ENCODE measurements around the gene GRAPL. TPM values are rescaled to one million over a fixed set of nuclear protein-coding genes. Genes with fewer than 3 reads are reported as not detected.
"Not testable (repeated sequence)": the region's sequence is repeated elsewhere in the genome, so short reads cannot be mapped to it uniquely, and the experiment has no call there.

Gene GRAPL
- total RNA-seq, 4 donors from 2014 or later: 1.5 to 2.1 (median 1.7) TPM; not detected in 1

- H3K4me3 ChIP-seq; H3K27ac ChIP-seq (replicated peaks in 1 of 4); H3K4me1 ChIP-seq; H3K27me3 ChIP-seq; H3K9me3 ChIP-seq; H3K36me3 ChIP-seq; DNase-seq (ENCODE audit: extremely low spot score); intact Hi-C loops (cut with DNase I): not testable (repeated sequence)
- no CpG with 5 or more reads among the region's 13 CpGs for WGBS
Measured at GRCh38 chr17:19161308-19162107, 34.1 kb downstream of the GRAPL start.

- H3K27ac ChIP-seq (replicated peaks in 1 of 4); DNase-seq (ENCODE audit: extremely low spot score); H3K4me3 ChIP-seq; H3K4me1 ChIP-seq; H3K27me3 ChIP-seq; intact Hi-C loops (cut with DNase I); H3K9me3 ChIP-seq; H3K36me3 ChIP-seq: not testable (repeated sequence)
- whole genome bisulfite sequencing: no CpG with 5 or more reads among the region's 71 CpGs
Measured at GRCh38 chr17:19162384-19163216, 35.2 kb downstream of the GRAPL start.

- DNase-seq (ENCODE audit: extremely low spot score); H3K9me3 ChIP-seq; H3K4me3 ChIP-seq; intact Hi-C loops (cut with DNase I); H3K36me3 ChIP-seq; H3K27ac ChIP-seq (replicated peaks in 1 of 4); H3K27me3 ChIP-seq; H3K4me1 ChIP-seq: not testable (repeated sequence)
- no CpG with 5 or more reads among the region's 3 CpGs for WGBS
Measured at GRCh38 chr17:19174422-19174821, 47.0 kb downstream of the GRAPL start.

GRCh38 chr17:19175410-19175809 lies 48.0 kb downstream of the GRAPL start:
- H3K27ac ChIP-seq (replicated peaks in 1 of 4); intact Hi-C loops (cut with DNase I); H3K36me3 ChIP-seq; H3K4me1 ChIP-seq; H3K4me3 ChIP-seq; H3K27me3 ChIP-seq; H3K9me3 ChIP-seq; DNase-seq (ENCODE audit: extremely low spot score): not testable (repeated sequence)
- WGBS: no CpG with 5 or more reads among the region's 20 CpGs

- H3K27ac ChIP-seq (replicated peaks in 1 of 4); H3K27me3 ChIP-seq; H3K9me3 ChIP-seq; H3K4me3 ChIP-seq; H3K36me3 ChIP-seq; DNase-seq (ENCODE audit: extremely low spot score); intact Hi-C loops (cut with DNase I); H3K4me1 ChIP-seq: not testable (repeated sequence)
- WGBS: no CpG with 5 or more reads among the region's 33 CpGs
Measured at GRCh38 chr17:19181040-19181875, 53.9 kb downstream of the GRAPL start.

- H3K27me3 ChIP-seq; DNase-seq (ENCODE audit: extremely low spot score); H3K9me3 ChIP-seq; H3K36me3 ChIP-seq; H3K4me3 ChIP-seq; H3K4me1 ChIP-seq; intact Hi-C loops (cut with DNase I): not testable (repeated sequence)
- no CpG with 5 or more reads among the region's 62 CpGs for WGBS
- peak overlapping the region in 1 of 4 donors; percentile 65 for H3K27ac ChIP-seq (replicated peaks in 1 of 4)
- TF ChIP-seq POLR2AphosphoS5 (IDR thresholded peaks at IDR 0.05): peak in 1 of 2 donors; percentile 96
Measured at GRCh38 chr17:19187883-19188869, 60.8 kb downstream of the GRAPL start.

GRCh38 chr17:19188870-19189708 lies 61.7 kb downstream of the GRAPL start:
- WGBS: no CpG with 5 or more reads among the region's 39 CpGs
- not testable (repeated sequence) for DNase-seq (ENCODE audit: extremely low spot score)

GRCh38 chr17:19189781-19190405 lies 62.5 kb downstream of the GRAPL start:
- intact Hi-C loops (cut with DNase I); H3K36me3 ChIP-seq; H3K27ac ChIP-seq (replicated peaks in 1 of 4); H3K9me3 ChIP-seq; DNase-seq (ENCODE audit: extremely low spot score); H3K4me3 ChIP-seq; H3K27me3 ChIP-seq; H3K4me1 ChIP-seq: not testable (repeated sequence)
- WGBS: no CpG with 5 or more reads among the region's 36 CpGs

More at GRCh38 chr17:19188870-19189708, 61.7 kb downstream of the GRAPL start:
- intact Hi-C loops (cut with DNase I); H3K27me3 ChIP-seq; H3K9me3 ChIP-seq; H3K4me1 ChIP-seq; H3K4me3 ChIP-seq; H3K27ac ChIP-seq (replicated peaks in 1 of 4); H3K36me3 ChIP-seq: not testable (repeated sequence)

All from esophagus muscularis mucosa (tissue), 4 donors.